SK-N-SH treated with all-trans-retinoic acid at 6 μM for 48 hours (cell line): ENCODE data around the gene CASP10.

ENCODE experiments used
- ATAC-seq: fragments of 200-7000 bp; cut with Tn5 transposase; 3 replicates; pipeline ENCODE4 v1.9.1; 2020; ENCODE audit warnings: mild to moderate bottlenecking, moderate library complexity
- BACH2 ChIP-seq: fragments of 250-450 bp; sonication (Bioruptor Pico); IDR thresholded peaks from 2 replicates; pipeline ENCODE4 v1.9.0; 2021; ENCODE audit warnings: mild to moderate bottlenecking, borderline replicate concordance
- CSDC2 ChIP-seq: fragments of 250-450 bp; sonication (Bioruptor Pico); IDR thresholded peaks from 2 replicates; pipeline ENCODE4 v1.5.0; 2020; ENCODE audit warnings: mild to moderate bottlenecking, moderate library complexity
- CSRNP3 ChIP-seq: fragments of 250-450 bp; sonication (Bioruptor Pico); IDR thresholded peaks from 2 replicates; pipeline ENCODE4 v1.5.1; 2021; ENCODE audit warnings: mild to moderate bottlenecking, moderate library complexity
- ESRRG ChIP-seq: fragments of 250-450 bp; sonication (Bioruptor Pico); IDR thresholded peaks from 2 replicates; pipeline ENCODE4 v1.6.1; 2021; ENCODE audit warnings: mild to moderate bottlenecking
- GLIS3 ChIP-seq: fragments of 250-450 bp; sonication (Bioruptor Pico); IDR thresholded peaks from 2 replicates; pipeline ENCODE4 v1.5.0; 2020; ENCODE audit warnings: mild to moderate bottlenecking, moderate library complexity
- ISL1 ChIP-seq: fragments of 250-450 bp; sonication (Bioruptor Pico); IDR thresholded peaks from 2 replicates; pipeline ENCODE4 v2.1.2; 2022; ENCODE audit warnings: mild to moderate bottlenecking, moderate library complexity
- OSR1 ChIP-seq: fragments of 250-450 bp; sonication (Bioruptor Pico); IDR thresholded peaks from 2 replicates; pipeline ENCODE4 v1.8.0; 2022; ENCODE audit warnings: moderate library complexity, mild to moderate bottlenecking, inconsistent platforms
- PPARA ChIP-seq: fragments of 250-450 bp; sonication (Bioruptor Pico); IDR thresholded peaks from 2 replicates; pipeline ENCODE4 v1.5.0; 2020; ENCODE audit warnings: mild to moderate bottlenecking, borderline replicate concordance
- RARB ChIP-seq: fragments of 250-450 bp; sonication (Bioruptor Pico); IDR thresholded peaks from 2 replicates; pipeline ENCODE4 v1.8.0; 2021; ENCODE audit warnings: mild to moderate bottlenecking, moderate library complexity
- SNAI2 ChIP-seq: fragments of 250-450 bp; sonication (Bioruptor Pico); IDR thresholded peaks from 2 replicates; pipeline ENCODE4 v1.5.0; 2020; ENCODE audit warnings: mild to moderate bottlenecking, moderate library complexity
- TCF4 ChIP-seq: fragments of 250-450 bp; sonication (Bioruptor Pico); IDR thresholded peaks from 2 replicates; pipeline ENCODE4 v1.8.0; 2021; ENCODE audit warnings: mild to moderate bottlenecking, moderate library complexity, borderline replicate concordance
- TOX ChIP-seq: fragments of 250-450 bp; sonication (Bioruptor Pico); IDR thresholded peaks from 2 replicates; pipeline ENCODE4 v1.8.0; 2021; ENCODE audit warnings: mild to moderate bottlenecking, moderate library complexity, borderline replicate concordance
- TSHZ2 ChIP-seq: fragments of 250-450 bp; sonication (Bioruptor Pico); IDR thresholded peaks from 2 replicates; pipeline ENCODE4 v1.5.0; 2020; ENCODE audit warnings: mild to moderate bottlenecking, moderate library complexity
- ZC3H10 ChIP-seq: fragments of 250-450 bp; sonication (Bioruptor Pico); IDR thresholded peaks from 2 replicates; pipeline ENCODE4 v1.5.1; 2021; ENCODE audit warnings: mild to moderate bottlenecking, moderate library complexity
- ZFP3 ChIP-seq: fragments of 250-450 bp; sonication (Bioruptor Pico); IDR thresholded peaks from 2 replicates; pipeline ENCODE4 v1.5.0; 2020; ENCODE audit warnings: mild to moderate bottlenecking, moderate library complexity
- ZFP30 ChIP-seq: fragments of 450-650 bp; formaldehyde crosslinking; IDR thresholded peaks from 2 replicates; pipeline ENCODE4 v1.5.0; 2022; ENCODE audit warnings: mild to moderate bottlenecking, moderate library complexity
- ZNF70 ChIP-seq: fragments of 450-650 bp; formaldehyde crosslinking; IDR thresholded peaks from 2 replicates; pipeline ENCODE4 v1.5.0; 2020; ENCODE audit warnings: mild to moderate bottlenecking, moderate library complexity
- TF ChIP-seq, protein P1 (sequence below): fragments of 250-450 bp; sonication (Bioruptor Pico); IDR thresholded peaks from 2 replicates; pipeline ENCODE4 v1.8.0; 2021; ENCODE audit warnings: low read depth, mild to moderate bottlenecking, moderate library complexity, borderline replicate concordance

Gene CASP10

DNA sequence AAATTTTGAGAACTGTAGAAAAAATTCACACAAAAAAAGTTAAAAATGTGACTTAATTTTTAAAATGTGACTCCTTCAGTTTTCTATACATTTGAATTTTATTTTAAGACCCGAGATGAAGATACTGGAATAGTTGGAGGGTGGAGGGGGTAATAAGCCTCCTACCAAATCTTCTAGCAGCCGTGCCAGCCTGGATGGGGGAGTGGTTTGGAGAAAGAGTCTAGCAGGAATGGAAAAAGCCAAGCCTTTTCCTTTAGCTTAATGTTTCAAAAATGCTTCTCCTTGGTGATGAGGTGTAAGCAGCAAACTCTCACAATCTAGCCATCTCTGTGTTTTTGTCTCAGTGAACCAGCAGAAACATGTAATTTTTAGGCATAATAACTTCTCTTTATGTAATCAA lies 92.1 kb downstream of the CASP10 start:
- ATAC-seq = no peak
- no peak for TF ChIP-seq TOX
- TF ChIP-seq ISL1 (CRISPR knock-in tag) = no peak
- no peak for TF ChIP-seq BACH2 (CRISPR knock-in tag)
- TF ChIP-seq ESRRG (CRISPR knock-in tag) = no peak
- TF ChIP-seq, protein P1, sequence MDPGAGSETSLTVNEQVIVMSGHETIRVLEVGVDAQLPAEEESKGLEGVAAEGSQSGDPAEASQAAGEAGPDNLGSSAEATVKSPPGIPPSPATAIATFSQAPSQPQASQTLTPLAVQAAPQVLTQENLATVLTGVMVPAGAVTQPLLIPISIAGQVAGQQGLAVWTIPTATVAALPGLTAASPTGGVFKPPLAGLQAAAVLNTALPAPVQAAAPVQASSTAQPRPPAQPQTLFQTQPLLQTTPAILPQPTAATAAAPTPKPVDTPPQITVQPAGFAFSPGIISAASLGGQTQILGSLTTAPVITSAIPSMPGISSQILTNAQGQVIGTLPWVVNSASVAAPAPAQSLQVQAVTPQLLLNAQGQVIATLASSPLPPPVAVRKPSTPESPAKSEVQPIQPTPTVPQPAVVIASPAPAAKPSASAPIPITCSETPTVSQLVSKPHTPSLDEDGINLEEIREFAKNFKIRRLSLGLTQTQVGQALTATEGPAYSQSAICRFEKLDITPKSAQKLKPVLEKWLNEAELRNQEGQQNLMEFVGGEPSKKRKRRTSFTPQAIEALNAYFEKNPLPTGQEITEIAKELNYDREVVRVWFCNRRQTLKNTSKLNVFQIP (CRISPR knock-in tag) = no peak
- no peak for TF ChIP-seq GLIS3 (CRISPR knock-in tag)
- TF ChIP-seq TSHZ2 (CRISPR knock-in tag) = no peak
- no peak for TF ChIP-seq ZFP30 (CRISPR knock-in tag)
- no peak for TF ChIP-seq ZC3H10 (CRISPR knock-in tag)
- no peak for TF ChIP-seq CSDC2 (CRISPR knock-in tag)
- no peak for TF ChIP-seq TCF4
- TF ChIP-seq OSR1 = no peak

DNA sequence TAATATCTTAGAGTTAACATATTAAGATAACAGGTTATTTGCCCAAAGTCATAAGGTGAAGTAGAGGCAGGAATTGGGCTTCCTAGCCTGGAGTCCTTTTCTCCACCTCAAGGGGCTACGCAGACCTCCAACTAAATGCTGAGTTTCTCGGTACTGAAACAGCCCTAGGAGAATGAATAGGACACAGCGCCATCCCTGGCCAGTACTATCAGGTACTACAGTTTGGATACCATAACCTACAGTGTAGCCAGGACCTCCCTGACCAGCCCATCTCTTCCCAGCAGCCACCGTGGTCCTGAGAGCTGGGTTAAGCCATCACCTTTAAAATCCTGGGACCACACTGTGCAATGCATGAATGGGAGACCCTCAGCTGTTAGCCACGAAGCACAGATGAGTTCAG lies 93.0 kb downstream of the CASP10 start:
- no peak for ATAC-seq
- TF ChIP-seq ESRRG (CRISPR knock-in tag) (no peak), ZFP3 (CRISPR knock-in tag) (no peak), TSHZ2 (CRISPR knock-in tag) (no peak), TOX (no peak), SNAI2 (no peak), RARB (no peak), PPARA (no peak), ZC3H10 (CRISPR knock-in tag) (no peak), CSDC2 (CRISPR knock-in tag) (no peak), ISL1 (CRISPR knock-in tag) (no peak), ZFP30 (CRISPR knock-in tag) (no peak), ZNF70 (CRISPR knock-in tag) (no peak), CSRNP3 (CRISPR knock-in tag) (no peak), TCF4 (no peak)
- TF ChIP-seq, protein P1 (CRISPR knock-in tag) = no peak

GRCh38 chr2:201276511-201276910 lies 93.6 kb downstream of the CASP10 start:
- no peak for ATAC-seq
- TF ChIP-seq ZFP30 (CRISPR knock-in tag) = no peak
